HG02840 (cell line): ENCODE measurements around the gene NUF2.
"Not testable (repeated sequence)": the region's sequence is repeated elsewhere in the genome, so short reads cannot be mapped to it uniquely, and the experiment has no call there.

Experiments used
- ATAC-seq: cut with Tn5 transposase; IDR thresholded peaks from one replicate; pipeline ENCODE4 v1.9.1; 2021; ENCODE audit warnings: mild to moderate bottlenecking, moderate library complexity, moderate number of reproducible peaks; ENCODE audit not compliant: unreplicated experiment, low FRiP score

The NUF2 gene

DNA sequence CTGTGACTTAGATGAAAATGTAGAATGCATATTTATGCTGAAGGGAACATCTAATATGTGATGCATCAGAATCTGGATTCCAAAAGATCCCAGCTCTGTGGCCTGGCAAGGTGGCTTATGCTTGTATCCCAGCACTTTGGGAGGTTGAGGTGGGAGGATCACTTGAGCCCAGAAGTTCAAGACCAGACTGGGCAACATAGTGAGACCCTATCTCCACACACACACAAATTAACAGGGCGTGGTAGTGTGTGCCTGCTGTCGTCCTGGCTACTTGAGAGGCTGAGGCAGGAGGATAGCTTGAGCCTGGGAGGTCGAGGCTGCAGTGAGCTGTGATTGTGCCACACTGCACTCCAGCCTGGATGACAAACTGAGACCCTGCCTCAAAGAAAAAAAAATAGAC is 1.6 kb downstream of the NUF2 start:
- not testable (repeated sequence) for ATAC-seq

DNA sequence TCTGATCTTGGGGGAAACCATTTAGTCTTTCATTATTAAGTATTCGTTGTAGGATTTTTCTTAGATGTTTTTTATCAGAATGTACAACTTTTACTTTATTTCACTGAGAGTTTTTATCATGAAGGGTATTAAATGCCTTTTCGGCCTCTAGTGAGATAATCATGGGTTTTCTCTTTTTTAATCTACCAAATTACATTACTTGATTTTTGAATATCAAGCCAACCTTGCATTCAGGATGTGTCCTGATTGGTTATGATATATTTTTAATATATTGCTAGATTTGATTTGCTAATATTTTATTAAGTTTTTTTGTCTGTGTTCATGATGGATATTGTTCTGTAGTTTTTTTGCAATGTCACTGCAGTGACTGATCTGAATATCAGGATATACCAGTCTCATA is 9.4 kb downstream of the NUF2 start:
- no peak for ATAC-seq

DNA sequence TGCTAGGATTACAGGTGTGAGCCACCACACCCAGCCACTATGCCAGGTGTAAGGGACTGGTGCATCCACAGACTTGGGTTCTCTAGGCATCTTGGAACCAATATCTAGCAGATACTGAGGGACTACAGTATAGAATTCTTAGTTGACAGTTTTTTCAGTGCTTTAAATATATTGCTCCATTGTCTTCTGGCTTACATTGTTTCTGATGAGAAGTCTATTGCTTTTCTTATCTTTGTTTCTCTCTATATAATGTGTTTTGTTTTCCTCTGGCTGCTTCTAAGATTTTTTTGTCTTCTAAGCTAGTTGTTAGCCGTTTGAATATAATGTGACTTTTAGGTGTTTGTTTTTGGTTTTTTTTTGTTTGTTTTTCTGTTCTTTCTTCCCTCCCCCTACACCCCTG is 13.5 kb downstream of the NUF2 start:
- ATAC-seq, result no peak

DNA sequence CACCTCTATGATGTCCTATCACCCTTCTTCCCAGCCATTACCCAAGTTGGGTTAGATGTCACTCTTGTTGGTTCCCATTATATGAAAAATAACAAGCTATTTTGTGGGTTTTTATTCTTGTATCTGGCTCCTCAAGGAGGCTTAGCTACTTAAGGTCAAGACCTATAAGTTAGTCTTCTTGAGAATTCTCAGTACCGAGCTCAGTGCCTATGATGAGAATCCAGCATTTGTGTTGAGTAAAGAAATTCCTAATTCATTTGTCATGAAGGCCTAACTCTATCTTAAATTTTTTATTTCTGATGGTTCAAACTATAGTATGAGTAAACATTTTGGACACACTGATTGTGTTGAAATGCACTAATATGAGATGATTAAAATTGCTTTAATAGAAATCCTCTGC is 15.9 kb downstream of the NUF2 start:
- ATAC-seq, result no peak

DNA sequence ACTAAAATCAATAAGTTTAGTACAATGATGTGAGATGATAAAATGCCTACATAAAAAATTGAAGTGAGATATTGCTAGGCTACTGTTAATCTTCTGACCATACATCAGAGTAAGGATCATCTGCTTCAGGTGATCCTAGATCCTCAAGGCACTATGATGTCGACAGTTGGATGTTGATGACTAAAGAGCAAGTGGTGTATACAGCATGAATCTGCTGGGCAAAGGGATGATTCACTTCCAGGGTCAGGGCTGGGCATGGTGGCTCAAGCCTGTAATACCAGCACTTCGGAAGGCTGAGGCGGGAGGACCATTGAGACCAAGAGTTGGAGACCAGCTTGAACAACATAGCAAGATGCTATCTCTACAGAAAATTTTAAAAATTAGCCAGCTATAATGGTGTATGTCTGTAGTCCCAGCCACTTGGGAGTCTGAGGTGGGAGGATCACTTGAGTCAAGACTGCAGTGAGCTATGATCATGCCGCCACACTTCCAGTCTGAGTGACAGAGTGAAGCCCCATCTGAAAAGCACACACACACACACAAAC is 24.6 kb downstream of the NUF2 start:
- no peak for ATAC-seq

DNA sequence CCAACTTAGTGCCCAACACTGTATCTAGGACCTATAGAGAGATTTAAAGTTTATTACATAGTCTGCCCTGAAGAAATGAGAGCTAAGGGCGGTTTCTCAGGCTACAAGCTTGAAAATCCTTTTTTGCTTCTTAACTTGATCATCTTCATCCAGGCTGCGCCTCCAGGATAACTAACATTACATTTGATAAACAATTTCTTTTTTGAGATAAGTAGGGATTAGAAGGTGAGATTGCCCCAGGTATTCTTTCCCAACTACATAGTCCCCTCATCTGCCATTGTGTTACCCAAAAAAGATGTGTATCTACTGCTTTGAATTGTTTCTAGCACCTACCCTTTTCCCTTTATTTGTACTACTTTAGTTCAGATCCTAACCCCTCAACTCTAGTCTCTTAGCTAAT is 25.4 kb downstream of the NUF2 start:
- no peak for ATAC-seq

DNA sequence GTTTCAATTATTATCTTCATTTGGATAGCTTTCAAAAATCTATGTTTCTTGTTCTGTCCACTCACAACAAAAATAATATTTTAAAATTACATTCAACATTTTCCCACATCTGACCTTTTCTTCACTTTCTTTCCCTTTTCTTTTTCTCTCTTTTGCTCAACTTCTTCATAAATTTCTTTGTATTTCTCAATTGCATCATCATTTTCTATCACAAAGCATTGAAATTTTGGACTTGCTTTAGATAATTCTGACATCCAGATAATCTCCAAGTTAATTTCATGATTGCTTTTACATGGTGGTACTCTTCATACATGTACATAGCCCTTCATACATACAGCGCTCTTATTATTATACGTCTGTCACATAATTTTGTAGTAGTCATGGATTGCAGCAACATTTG is 30.2 kb downstream of the NUF2 start:
- ATAC-seq, result no peak

DNA sequence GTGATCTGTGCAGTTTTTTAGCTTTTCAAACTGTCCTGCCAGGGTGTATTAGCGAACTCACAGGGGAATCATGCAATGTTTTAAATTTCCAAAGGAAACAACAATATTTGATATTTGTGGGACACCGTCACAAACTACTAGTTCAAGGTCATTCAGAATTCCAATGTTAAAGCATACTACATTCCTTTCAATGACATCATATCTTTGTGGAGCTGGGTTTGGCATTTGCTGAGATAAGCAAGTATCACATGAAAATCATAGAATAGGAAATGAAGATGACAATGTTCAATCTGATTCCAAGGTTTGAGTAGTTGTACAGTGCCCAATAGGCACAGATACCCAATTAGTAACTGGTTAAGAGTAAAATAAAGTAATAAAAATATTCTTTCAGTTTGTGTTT is 35.6 kb downstream of the NUF2 start:
- ATAC-seq, result no peak

DNA sequence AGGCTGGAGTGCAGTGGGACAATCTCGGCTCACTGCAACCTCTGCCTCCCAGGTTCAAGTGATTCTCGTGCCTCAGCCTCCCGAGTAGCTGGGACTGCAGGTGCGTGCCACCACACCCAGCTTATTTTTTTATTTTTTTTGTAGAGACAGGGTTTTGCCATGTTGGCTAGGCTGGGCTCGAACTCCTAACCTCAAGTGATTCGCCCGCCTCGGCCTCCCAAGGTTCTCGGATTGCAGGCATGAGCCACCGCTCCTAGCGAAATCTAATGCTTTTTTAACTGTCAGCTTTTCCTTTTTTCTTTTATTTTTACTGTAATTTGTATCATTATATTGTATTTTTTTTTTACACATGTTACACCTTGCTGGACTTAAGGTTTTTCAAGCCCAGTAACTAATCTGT is 36.4 kb downstream of the NUF2 start:
- not testable (repeated sequence) for ATAC-seq

DNA sequence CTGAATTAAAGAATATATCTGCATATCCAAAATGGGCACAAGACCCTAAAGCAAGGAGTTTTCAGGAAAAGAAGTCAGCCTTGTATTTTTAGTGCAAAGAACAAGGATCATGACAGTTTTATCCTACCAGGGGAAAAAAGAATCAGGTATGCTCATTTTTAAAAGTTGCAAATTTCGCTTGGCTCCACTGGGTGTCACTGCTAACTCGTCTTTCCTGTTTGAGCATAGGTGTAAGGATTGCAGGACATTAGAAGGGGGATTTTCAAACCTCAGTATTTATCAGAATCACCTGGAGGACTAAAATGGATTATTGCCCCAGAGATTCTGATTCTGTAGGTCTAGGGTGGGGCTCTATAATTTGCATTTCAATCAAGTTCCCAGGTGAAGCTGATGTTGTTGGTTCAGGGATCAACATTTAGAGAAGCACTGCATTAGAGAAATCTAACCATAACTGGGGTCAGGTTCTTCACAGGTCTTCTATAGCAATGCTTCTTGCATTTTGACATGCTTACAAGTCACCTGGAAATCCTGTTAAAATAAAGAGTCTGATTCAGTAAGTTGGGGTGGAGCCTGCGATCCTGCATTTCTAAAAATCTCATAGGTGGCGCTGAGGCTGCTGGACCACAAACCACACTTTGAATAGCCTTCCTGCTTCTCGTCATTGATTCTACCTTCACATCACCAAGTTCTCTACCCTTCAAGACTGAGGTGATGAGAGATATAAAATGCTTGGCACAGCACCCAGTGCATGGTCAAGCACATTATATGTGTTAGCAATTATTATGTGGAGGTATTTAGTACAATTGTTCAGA is 39.6 kb downstream of the NUF2 start:
- no peak for ATAC-seq

DNA sequence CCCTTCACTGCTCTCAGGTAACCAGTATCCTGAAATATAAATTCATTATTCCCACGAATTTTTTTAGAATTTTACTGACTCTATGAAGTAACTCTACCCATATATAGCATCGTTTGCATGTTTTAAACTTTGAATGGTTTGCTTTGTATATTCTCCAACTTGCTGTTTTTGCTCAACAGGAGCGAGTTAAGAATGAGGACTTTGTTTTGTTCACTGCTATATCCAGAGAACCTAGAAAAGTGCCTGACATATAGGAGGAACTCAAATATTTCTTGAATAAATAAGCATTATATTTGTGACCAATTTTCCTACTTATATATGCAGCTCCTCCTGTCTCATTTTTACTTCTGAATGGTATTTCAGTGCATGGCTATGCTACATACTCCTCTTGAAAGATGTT is 43.4 kb downstream of the NUF2 start:
- no peak for ATAC-seq

DNA sequence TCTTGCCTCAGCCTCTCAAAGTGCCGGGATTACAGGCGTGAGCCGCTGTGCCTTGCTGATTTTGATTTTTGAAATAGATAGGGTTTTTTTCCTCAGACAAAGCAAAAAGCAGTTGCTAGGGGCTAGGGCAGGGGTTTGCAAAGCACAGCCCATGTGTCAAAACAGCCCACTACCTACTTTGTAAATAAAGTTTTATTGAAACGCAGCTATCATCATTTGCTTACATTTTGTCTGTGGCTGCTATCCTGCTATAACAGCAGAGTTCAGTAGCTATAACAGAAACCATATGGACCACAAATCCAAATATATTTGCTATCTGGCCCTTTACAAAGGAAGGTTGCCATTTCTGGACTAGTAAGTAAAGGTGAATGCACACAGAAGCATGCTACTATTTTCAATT is 44.8 kb downstream of the NUF2 start:
- ATAC-seq, result no peak

DNA sequence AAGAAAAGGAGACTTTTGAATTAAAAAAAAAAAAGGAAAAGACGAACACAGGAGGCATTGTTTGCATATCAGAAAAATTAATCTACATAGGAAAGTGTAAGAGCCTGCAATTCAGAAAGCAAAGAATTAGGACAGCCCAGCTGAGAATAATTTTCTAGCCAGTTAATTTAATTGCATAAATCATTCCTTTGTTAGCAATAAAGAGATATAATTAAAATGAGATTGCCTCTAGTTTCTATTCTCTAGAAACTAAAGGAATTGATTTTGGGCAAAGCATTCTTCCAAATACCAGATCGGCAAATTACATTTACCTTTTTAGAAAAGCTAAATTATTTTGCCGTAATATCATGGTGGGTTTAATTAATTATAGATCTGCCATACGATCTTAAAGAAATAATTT is 46.0 kb downstream of the NUF2 start:
- no peak for ATAC-seq

DNA sequence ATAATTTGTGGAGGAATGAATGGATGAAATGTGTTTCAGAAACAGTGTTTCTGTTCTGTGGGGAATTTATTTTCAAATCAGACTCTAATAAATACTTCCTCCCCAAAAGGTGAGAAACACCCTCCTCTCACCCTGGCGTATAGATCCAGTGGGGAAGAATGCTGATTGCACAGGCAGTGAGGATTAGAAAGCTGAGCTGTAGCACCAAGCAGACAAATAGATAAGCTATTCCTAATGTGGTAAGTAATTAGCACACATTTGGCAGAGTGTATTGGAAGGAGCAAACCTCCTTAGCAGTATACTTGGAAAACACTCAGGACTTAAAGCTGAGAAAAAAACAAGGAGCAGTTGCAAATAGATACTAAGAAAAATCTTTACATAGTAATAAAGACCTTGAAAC is 50.8 kb downstream of the NUF2 start:
- ATAC-seq, result no peak

DNA sequence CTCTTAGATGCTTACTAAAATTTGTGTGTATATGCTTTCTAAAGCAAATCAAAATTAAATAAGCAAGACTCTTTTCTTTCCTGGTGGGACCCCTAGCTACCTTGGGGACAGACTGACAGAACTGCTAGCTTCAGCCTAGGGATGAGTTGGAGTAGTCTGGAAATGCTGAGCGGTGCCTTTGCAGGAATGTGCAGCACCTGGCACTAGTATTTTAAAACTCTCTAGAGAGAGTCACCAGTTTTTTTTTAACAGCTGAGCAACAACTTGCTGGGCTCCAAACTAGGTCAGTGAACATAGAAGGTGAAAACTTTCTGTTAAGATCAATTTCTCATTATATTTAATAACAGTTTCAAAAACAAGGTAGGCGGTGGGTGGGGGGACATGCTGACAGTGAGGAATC is 56.8 kb downstream of the NUF2 start:
- ATAC-seq, result no peak

DNA sequence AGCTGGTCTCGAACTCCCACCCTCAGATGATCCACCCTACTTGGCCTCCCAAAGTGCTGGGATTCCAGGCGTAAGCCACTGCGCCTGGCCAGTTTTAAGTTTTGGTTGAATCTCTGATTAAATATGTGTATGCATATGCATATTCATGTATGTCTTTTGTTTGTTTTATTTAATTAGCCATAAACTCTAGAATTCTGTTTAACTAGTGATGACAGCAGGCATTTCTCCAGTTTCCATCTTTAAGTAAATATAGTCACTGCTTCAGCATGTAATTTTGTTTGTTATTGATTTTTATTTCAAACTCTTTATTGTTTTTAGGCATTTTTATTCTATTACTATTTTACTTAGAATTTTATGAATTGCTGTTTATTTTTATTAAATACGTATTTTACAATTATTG is 58.0 kb downstream of the NUF2 start:
- ATAC-seq, result no peak

DNA sequence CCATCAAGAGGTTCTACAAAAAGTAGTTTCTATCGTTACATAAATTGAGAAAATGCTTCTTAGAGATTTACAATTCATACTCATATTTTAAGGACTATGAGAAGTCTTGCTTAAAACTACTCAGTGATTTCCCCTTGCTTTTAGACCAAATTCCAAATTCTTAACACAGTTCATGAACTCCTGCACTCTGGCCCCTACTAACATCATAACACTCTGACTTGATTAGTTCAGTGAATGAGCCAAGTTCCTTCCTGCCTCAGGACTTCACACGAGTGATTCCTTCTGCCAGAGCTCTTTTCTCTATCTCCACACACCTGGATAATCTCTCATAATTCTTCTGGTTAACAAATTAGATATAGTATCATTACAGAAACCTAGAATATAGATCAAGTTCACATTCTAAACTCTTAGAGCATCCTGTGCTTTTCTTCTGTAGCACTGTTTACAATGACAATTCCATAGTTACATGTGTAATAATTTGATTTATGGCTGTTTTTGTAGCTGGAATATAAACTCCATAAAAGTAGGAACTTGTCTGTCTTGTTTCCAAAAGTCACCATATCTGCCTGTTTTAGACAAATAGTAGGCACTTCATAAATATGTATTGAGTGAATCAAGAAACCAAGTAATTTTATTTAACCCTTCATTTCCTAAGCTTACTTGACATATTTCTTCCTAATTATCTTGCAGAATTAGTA is 59.9 kb downstream of the NUF2 start:
- ATAC-seq, result no peak

DNA sequence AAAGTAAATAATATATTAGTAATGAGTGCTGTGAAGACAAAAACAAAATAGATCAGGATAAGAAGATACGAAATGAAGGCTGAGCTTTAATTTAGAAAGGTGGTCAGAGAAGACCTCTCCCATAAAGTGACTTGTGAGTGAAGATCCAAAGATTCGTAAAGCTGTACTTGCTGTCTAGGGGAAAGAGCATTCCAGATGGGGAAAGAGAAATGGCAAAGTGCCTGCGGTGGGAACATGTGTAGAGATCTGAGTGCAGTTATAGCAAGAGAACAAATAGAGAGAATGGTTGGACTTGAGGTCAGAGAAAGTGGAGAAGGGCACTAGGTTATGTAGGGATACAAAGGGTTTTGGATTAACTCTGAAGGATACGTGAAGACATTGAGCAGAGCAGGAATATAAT is 60.6 kb downstream of the NUF2 start:
- ATAC-seq, result no peak

DNA sequence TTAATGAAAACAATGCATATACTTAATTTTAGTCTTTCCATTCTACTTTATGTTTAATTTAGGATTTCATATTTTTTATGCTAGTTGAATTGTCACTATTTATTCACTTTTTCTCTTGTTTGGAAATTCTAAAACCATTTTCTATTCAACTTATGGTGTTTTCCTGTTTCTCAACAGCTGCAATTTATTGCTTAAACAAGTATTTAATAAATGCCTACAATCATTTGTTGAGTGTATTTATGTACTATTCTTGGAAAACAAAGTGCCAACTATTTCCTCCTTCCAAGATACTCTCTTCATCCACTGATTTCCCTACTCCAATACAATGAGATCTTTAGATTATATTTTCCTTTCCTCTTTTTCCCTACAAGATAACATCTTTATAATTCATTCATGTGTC is 65.4 kb downstream of the NUF2 start:
- ATAC-seq, result no peak

DNA sequence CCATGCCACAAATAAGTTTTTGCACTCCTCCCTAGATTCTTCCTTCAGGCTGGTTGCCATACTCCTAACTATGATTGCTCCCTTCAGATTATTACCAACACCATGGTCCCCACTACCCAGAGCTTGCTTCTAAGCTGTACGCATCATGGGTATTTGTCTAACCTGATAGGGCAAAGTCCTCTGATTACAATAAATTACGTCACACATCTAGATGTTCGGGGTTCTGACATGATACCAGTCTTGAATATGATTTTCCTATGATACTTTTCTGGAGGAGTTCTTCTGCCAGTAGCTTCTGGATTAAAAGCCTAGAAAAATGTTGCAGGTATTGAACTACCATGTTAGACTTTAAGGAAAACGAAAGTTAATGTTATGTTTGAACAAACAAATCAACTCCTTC is 67.2 kb downstream of the NUF2 start:
- no peak for ATAC-seq

DNA sequence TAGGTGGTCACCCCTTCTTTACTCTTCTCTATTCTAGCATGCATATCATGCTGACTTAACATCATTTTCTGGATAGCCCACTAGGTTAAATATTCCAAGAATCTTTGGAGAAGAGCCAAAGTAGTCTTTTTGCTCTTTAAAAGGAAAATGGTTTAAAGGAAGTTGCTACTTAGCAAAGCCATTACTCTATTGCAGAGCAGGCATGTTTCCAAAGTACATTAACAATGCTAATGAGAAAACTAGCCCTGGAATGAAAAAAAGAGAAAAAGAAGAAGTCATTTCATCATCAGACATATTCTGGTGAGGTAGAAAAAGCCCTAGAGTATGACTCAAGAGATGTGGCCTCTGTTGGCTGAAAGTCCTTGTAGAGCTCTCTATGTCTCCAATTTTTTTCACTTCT is 74.0 kb downstream of the NUF2 start:
- no peak for ATAC-seq
